Lower leg skin (tissue), 4 donors: ENCODE results near the gene CEP170B. TPM values are rescaled to one million over a fixed set of nuclear protein-coding genes. Genes with fewer than 3 reads are reported as not detected.

Experiments
- DNase-seq, 2 donors: peaks; one replicate each; pipeline ENCODE4 v3.0.0-alpha.2; 2019; ENCODE audit warnings: low spot score in 2 of 2
- H3K4me3 ChIP-seq: fragments of 200-600 bp; sonication (generic); 2 replicates; pipeline ENCODE4 v1.5.1; 2017; ENCODE audit warnings: mild to moderate bottlenecking, low read depth; ENCODE audit not compliant: poor library complexity, severe bottlenecking
- CTCF ChIP-seq, 3 donors: fragments of 450-650 bp; IDR thresholded peaks; one replicate each; pipeline ENCODE4 v1.5.1; 2016; ENCODE audit warnings: antibody characterized with exemption in 3 of 3, mild to moderate bottlenecking in 3 of 3, moderate library complexity in 2 of 3
- POLR2A ChIP-seq, 2 donors: fragments of 450-650 bp; IDR thresholded peaks; one replicate each; pipeline ENCODE4 v1.6.1; 2016 to 2017; ENCODE audit warnings: antibody characterized with exemption in 2 of 2, mild to moderate bottlenecking in 1 of 2, moderate library complexity in 1 of 2
- WGBS, 2 donors: methylation state at CpG; one replicate each; pipeline ENCODE4 v1.1.5; 2018; 5-methylcytosine and 5-hydroxymethylcytosine counted together
- intact Hi-C: fragments of 100-400 bp; cut with DNase I; formaldehyde crosslinking; loops from one replicate; pipeline ENCODE4 v1.15.0; 2023; ENCODE audit warnings: low total_unique reads
- total RNA-seq, 4 donors: library from RNA; depleted of rRNA; stranded (reverse); fragments of >200 nt; gene quantifications; one replicate each; pipeline ENCODE4 v1.1.0, GENCODE V29; 2016

Gene CEP170B
- total RNA-seq, 4 donors from 2014 or later = 41.8 to 80.8 (median 58.5) TPM

GRCh38 chr14:104935955-104936354 lies 70.9 kb downstream of the CEP170B start:
- H3K4me3 ChIP-seq = no peak overlapping the region
- WGBS, 2 donors = 59 to 93% methylated on average over 2 of the region's 2 CpGs
- DNase-seq = peak in 1 of 2 donors; percentile 50
- TF ChIP-seq CTCF (IDR thresholded peaks at IDR 0.05) = no peak
- no peak for TF ChIP-seq POLR2A (IDR thresholded peaks at IDR 0.05)
- intact Hi-C loops = no loop called here

- intact Hi-C loops = no loop called here
- WGBS, 2 donors = 73 to 75% methylated on average over 10 of the region's 10 CpGs
- no peak overlapping the region for H3K4me3 ChIP-seq
- DNase-seq = peak in 1 of 2 donors; percentile 86
- no peak for TF ChIP-seq CTCF (IDR thresholded peaks at IDR 0.05)
Observed at GRCh38 chr14:104936361-104937155, 71.5 kb downstream of the CEP170B start.

- TF ChIP-seq CTCF (IDR thresholded peaks at IDR 0.05) (no peak), POLR2A (IDR thresholded peaks at IDR 0.05) (no peak)
- H3K4me3 ChIP-seq = no peak overlapping the region
- intact Hi-C loops = no loop called here
- 90 to 92% methylated on average over 3 to 4 of the region's 4 CpGs for WGBS, 2 donors
- no peak for DNase-seq
Observed at GRCh38 chr14:104937161-104937560, 72.1 kb downstream of the CEP170B start.

- intact Hi-C loops = no loop called here
- H3K4me3 ChIP-seq = no peak overlapping the region
- no peak for TF ChIP-seq POLR2A (IDR thresholded peaks at IDR 0.05)
- TF ChIP-seq CTCF (IDR thresholded peaks at IDR 0.05) = no peak
- 69 to 74% methylated on average over 11 of the region's 11 CpGs for WGBS, 2 donors
- peak in 1 of 2 donors; percentile 57 for DNase-seq
Observed at GRCh38 chr14:104937694-104938365, 72.8 kb downstream of the CEP170B start.

GRCh38 chr14:104938436-104938835 lies 73.4 kb downstream of the CEP170B start:
- 47 to 69% methylated on average over 2 of the region's 2 CpGs for WGBS, 2 donors
- H3K4me3 ChIP-seq = no peak overlapping the region
- DNase-seq = peak in 1 of 2 donors; percentile 3
- intact Hi-C loops = no loop called here
- no peak for TF ChIP-seq POLR2A (IDR thresholded peaks at IDR 0.05)
- no peak for TF ChIP-seq CTCF (IDR thresholded peaks at IDR 0.05)
